NT2/D1 (cell line): ENCODE results near the gene HK1.
"Not testable (repeated sequence)": the region's sequence is repeated elsewhere in the genome, so short reads cannot be mapped to it uniquely, and the experiment has no call there.

ENCODE experiments used
- DNase-seq: peaks from one replicate; pipeline ENCODE4 v3.0.0-alpha.2; 2011; ENCODE audit warnings: low read depth, low spot score
- H3K27me3 ChIP-seq: 2 replicates; pipeline ENCODE4 v1.6.0; 2011; ENCODE audit warnings: mild to moderate bottlenecking; ENCODE audit not compliant: insufficient read length, insufficient read depth
- H3K36me3 ChIP-seq: 2 replicates; pipeline ENCODE4 v1.6.1; 2011; ENCODE audit warnings: mild to moderate bottlenecking, low read length, mixed read lengths; ENCODE audit not compliant: insufficient read depth, insufficient read length
- H3K4me1 ChIP-seq: 2 replicates; pipeline ENCODE4 v1.5.1; 2011; ENCODE audit not compliant: insufficient read depth, insufficient read length
- H3K4me3 ChIP-seq: 2 replicates; pipeline ENCODE4 v1.5.1; 2011; ENCODE audit warnings: low read depth; ENCODE audit not compliant: insufficient read length
- H3K9ac ChIP-seq: 2 replicates; pipeline ENCODE4 v1.6.0; 2011; ENCODE audit warnings: low read depth; ENCODE audit not compliant: insufficient read length
- H3K9me3 ChIP-seq: 2 replicates; pipeline ENCODE4 v1.5.1; 2011; ENCODE audit warnings: mild to moderate bottlenecking, low read length; ENCODE audit not compliant: insufficient read depth
- SUZ12 ChIP-seq: IDR thresholded peaks from 2 replicates; pipeline ENCODE4 v1.6.1; 2011; ENCODE audit not compliant: insufficient read length, insufficient read depth; ENCODE audit errors: extremely low read depth
- YY1 ChIP-seq: IDR thresholded peaks from 2 replicates; pipeline ENCODE4 v1.6.1; 2011; ENCODE audit not compliant: insufficient read length, insufficient read depth
- ZNF274 ChIP-seq: IDR thresholded peaks from 2 replicates; pipeline ENCODE4 v1.6.1; 2011; ENCODE audit warnings: mild to moderate bottlenecking, low read depth, low read length

HK1 gene

DNA sequence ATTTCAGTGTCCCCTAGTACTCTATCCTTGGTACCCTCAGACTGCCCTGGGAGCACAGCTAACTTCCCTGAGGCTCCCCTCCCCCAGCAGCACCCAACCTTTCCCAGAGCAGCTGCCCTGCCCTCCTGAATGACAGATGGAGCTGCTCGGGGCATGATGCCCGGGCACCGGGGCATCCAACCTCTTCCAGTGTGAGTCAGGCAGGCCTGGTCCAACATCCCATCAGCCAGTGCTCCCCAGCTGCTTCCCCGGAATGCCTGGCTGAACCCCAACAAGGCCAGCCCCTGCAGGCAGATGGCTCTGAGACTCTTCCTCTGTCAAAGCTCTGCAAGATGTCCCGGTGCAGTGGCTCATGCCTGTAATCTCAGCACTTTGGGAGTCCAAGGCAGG, 161.0 kb downstream of the HK1 start:
- no peak for DNase-seq
- no peak overlapping the region for H3K9ac ChIP-seq
- peaks cover 12% of the 10 kb centered on the region for H3K4me1 ChIP-seq
- H3K9me3 ChIP-seq = peaks cover 9% of the 10 kb centered on the region; the same call in 1 of the 2 replicates
- no peaks in the 10 kb centered on the region for H3K27me3 ChIP-seq
- H3K36me3 ChIP-seq = no peaks in the 10 kb centered on the region
- no peak overlapping the region for H3K4me3 ChIP-seq
- TF ChIP-seq YY1 (no peak), SUZ12 (no peak), ZNF274 (no peak)

DNA sequence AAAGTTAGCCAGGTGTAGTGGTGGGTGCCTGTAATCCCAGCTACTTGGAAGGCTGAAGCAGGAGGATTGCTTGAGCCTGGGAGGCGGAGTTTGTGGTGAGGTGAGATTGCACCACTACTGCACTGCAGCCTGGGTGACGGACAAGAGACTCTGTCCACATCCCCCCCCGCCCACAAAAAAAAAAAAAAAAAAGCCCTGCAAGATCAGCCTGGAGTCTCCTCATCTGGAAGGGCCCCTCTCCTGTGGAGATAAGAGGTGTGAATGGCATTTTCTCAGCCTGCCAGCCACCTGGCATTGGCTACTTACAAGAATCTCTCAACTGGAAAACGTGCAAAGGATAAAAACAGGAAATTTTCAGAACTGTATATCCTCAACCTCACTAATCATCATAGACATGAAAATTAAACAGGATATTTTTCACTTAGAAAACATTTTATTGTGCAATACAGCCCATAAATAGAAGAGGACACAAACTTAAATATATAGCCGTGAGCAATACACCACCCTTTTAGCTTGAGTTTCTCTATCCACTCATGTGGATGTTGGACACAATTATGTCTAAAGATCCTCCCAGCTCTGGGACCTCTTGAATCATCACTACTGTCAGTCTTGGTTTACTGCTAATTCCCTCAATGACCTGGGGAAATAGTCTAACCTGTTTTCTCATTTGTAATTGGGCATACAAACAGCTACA, 161.7 kb downstream of the HK1 start:
- no peak for TF ChIP-seq ZNF274
- TF ChIP-seq YY1 = no peak
- no peak for TF ChIP-seq SUZ12
- no peak overlapping the region for H3K4me3 ChIP-seq
- H3K27me3 ChIP-seq = no peaks in the 10 kb centered on the region
- DNase-seq = no peak
- H3K9me3 ChIP-seq = peaks cover 4% of the 10 kb centered on the region; the same call in 1 of the 2 replicates
- H3K9ac ChIP-seq = no peak overlapping the region
- no peaks in the 10 kb centered on the region for H3K36me3 ChIP-seq
- peaks cover 12% of the 10 kb centered on the region for H3K4me1 ChIP-seq

DNA sequence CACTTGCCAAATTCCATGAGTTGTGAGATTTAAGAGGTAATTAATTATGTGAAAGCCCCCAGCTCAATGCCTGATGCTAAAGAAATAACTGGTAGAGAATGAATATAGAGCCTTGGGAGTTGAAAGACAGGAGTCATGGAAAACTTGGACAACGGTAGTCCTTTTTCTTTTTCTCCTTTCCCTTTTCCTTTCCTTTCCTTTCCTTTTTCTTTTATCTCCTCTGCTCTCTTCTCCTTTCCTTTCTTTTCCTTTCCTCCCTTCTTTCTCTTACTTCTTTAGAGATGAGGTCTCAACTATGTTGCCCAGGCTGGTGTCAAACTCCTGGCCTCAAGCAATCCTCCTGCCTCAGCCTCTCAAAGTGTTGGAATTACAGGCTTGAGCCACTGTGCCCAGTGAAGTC, 165.1 kb downstream of the HK1 start:
- Histone ChIP-seq H3K9ac (no peak overlapping the region), H3K4me1 (peaks cover 13% of the 10 kb centered on the region), H3K4me3 (no peak overlapping the region), H3K36me3 (no peaks in the 10 kb centered on the region), H3K9me3 (no peaks in the 10 kb centered on the region; the same call in 1 of the 2 replicates), H3K27me3 (no peaks in the 10 kb centered on the region)
- no peak for DNase-seq
- TF ChIP-seq ZNF274 (no peak), YY1 (no peak), SUZ12 (no peak)

DNA sequence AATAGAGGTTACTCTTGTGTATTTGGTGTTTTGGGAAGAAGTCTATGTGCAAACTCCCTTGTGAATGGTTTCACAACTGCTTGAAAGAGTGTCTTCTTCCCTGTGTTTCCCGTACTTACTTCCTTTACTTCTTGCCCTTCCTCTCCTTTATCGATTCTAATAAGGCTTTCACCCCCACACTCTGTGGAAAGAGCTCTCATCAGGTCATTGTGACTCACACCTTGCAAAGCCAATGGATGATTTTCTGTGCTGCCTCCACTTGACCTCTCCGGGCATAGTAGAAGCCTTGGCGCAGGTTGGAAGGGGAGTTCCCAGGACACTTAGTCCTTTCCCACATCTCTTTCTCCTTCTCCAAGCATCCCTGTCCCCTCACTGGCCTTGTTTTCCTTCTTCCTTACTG, 166.7 kb downstream of the HK1 start:
- H3K9me3 ChIP-seq = no peaks in the 10 kb centered on the region; the same call in 1 of the 2 replicates
- H3K4me1 ChIP-seq = peaks cover 13% of the 10 kb centered on the region
- TF ChIP-seq YY1 (no peak), SUZ12 (no peak), ZNF274 (no peak)
- H3K9ac ChIP-seq = no peak overlapping the region
- H3K36me3 ChIP-seq = no peaks in the 10 kb centered on the region
- DNase-seq = no peak
- no peaks in the 10 kb centered on the region for H3K27me3 ChIP-seq
- H3K4me3 ChIP-seq = no peak overlapping the region

DNA sequence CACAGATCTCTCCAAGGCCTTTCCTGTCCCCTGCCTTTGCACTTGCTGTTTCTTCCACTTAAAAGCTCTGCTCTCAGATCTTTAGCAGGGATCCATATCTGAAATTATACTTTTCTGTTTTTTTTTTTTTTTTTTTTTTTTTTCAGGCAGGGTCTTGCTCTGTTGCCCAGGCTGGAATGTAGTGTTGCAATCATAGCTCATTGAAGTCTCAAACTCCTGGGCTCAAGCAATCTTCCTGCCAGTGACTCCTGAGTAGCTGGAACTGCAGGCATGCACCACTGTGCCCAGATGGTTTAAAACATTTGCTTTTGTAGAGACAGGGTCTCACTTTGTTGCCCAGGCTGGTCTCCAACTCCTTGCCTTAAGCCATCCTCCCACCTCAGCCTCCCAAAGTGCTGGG, 167.9 kb downstream of the HK1 start:
- H3K4me1 ChIP-seq = peaks cover 12% of the 10 kb centered on the region

DNA sequence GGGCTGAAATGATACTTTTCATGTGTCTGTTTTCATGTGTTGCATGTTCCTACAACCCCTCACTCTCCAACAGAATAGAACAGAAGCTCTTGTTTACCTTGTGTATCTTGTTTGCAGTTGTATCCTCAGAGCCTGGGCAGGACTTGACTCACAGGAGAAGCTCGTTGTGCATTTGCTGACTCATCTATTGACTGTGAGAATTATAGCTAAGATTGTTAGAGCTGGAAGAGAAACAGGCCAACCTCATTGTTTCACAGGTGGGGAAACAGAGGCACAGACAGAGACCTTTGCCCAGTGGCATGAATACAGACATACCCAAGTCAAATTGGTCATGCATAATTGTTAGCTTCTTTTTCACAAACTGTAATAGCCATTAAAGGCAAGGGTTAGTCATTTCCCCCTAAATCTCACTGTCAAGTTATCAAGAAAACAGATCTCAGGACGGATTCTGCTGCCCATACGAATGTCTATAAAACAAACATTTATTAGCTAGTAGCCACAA, 168.4 kb downstream of the HK1 start:
- no peak for TF ChIP-seq SUZ12
- TF ChIP-seq YY1 = no peak
- TF ChIP-seq ZNF274 = no peak
- Histone ChIP-seq H3K9ac (no peak overlapping the region), H3K9me3 (no peaks in the 10 kb centered on the region; the same call in 1 of the 2 replicates), H3K4me1 (peaks cover 8% of the 10 kb centered on the region), H3K36me3 (no peaks in the 10 kb centered on the region), H3K4me3 (no peak overlapping the region), H3K27me3 (peaks cover 3% of the 10 kb centered on the region)
- no peak for DNase-seq

More for the DNA sequence above, 167.9 kb downstream of the HK1 start:
- TF ChIP-seq SUZ12 (no peak), ZNF274 (no peak), YY1 (no peak)
- no peaks in the 10 kb centered on the region; the same call in 1 of the 2 replicates for H3K9me3 ChIP-seq
- no peak overlapping the region for H3K4me3 ChIP-seq
- no peaks in the 10 kb centered on the region for H3K36me3 ChIP-seq
- H3K27me3 ChIP-seq = no peaks in the 10 kb centered on the region
- no peak for DNase-seq
- H3K9ac ChIP-seq = no peak overlapping the region

DNA sequence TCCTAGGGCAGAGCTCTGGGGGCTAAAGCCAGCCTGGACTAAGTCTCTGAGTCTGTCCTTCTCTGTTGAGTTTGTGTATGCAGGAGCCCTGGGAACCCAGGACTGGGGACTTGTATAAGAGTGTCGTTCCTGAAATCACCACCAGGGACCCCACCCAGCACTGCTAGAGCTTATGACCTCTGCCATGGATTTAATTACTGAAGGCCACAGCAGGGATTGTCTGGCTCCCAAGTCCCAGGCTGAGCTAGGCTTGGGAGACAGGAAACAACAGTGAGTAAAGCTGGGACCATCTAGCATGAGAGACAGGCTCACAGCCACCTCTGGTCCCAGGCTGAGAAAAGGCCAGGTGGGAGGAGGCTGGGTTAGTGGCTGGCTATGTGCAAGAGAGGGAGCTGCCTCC, 171.5 kb downstream of the HK1 start:
- TF ChIP-seq SUZ12 (no peak), ZNF274 (no peak), YY1 (no peak)
- Histone ChIP-seq H3K4me3 (no peak overlapping the region), H3K27me3 (peaks cover 25% of the 10 kb centered on the region), H3K9me3 (no peaks in the 10 kb centered on the region), H3K4me1 (peaks cover 10% of the 10 kb centered on the region), H3K36me3 (no peaks in the 10 kb centered on the region), H3K9ac (no peak overlapping the region)
- no peak for DNase-seq

DNA sequence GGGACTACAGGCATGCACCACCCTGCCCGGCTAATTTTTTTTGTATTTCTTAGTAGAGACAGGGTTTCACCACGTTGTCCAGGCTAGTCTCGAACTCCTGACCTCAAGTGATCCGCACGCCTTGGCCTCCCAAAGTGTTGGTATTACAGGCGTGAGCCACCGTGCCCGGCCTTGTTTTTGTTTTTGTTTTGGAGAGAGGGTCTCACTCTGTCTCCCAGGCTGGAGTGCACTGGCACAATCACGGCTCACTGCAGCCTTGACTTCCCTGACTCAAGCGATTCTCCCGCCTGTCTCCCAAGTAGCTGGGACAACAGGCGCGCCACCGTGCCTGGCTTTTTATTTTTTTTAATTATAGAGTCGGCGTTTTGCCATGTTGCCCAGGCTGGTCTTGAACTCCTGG, 172.1 kb downstream of the HK1 start:
- H3K27me3 ChIP-seq = peaks cover 25% of the 10 kb centered on the region
- not testable (repeated sequence) for H3K36me3 ChIP-seq, DNase-seq, H3K9me3 ChIP-seq, H3K4me3 ChIP-seq, H3K4me1 ChIP-seq, H3K9ac ChIP-seq
